ENCODE results near the gene ST8SIA5. TPM values are rescaled to one million over a fixed set of nuclear protein-coding genes. Genes with fewer than 3 reads are reported as not detected.

The ST8SIA5 gene
- total and polyA plus RNA-seq, 9 of the 15 experiments (the other 6 are each of a cell fraction or from before 2014, with no cell fraction given) = 0.03 to 0.33 (median 0.06) TPM; not detected in 5

DNA sequence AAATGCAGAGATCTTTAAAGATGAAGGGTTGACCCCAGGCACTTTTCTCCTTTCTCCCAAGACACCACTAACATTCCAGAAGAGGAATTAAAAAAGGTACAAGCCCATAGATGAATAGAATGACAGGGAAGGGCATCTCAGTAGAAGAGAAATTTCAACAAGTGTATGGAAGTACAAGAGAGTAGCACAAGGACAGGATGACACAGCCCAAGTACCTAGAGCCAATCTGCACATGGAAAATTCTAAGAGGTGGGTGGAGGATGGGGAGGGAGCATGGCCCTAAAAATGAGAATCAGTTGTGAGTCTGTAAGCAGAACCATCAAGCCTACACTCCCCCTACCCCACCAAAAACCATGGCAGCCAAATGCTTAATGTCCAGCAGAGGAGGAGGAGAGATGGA is 60.2 kb downstream of the ST8SIA5 start:
- FAIRE-seq (no peak), DNase-seq (ENCODE audit: extremely low read depth in 1 of 4, low spot score in 3 of 4) (no peak), ATAC-seq (no peak)
- Histone ChIP-seq H2AFZ (ENCODE audit: low read depth, low read length) (no peak overlapping the region), H3K9me3 (replicated peaks; ENCODE audit: control insufficient read depth, insufficient read depth, low read depth, low read length) (no peaks in the 10 kb centered on the region), H3K79me2 (ENCODE audit: control insufficient read depth, insufficient read depth, low read length) (no peaks in the 10 kb centered on the region), H3K4me3 (no peak overlapping the region), H3K9ac (ENCODE audit: insufficient read depth in 1 of 2, low read depth in 2 of 2, low read length in 2 of 2) (no peak overlapping the region), H4K20me1 (replicated peaks; ENCODE audit: control insufficient read depth, insufficient read depth, low read length) (no peaks in the 10 kb centered on the region), H3K27me3 (ENCODE audit: control insufficient read depth in 2 of 2, insufficient read depth in 2 of 2, low read length in 2 of 2) (peaks cover 0 to 4% of the 10 kb centered on the region in 2 experiments; a peak in 1 of 5 replicates), H3K36me3 (ENCODE audit: control insufficient read depth, insufficient read depth, low read length) (no peaks in the 10 kb centered on the region), H3K9me1 (ENCODE audit: control insufficient read depth, insufficient read depth, low read length) (no peaks in the 10 kb centered on the region), H3K4me2 (ENCODE audit: insufficient read depth, low read length) (no peak overlapping the region), H3K4me1 (replicated peaks in 1 of 2; ENCODE audit: control insufficient read depth in 2 of 2, insufficient read depth in 2 of 2, low read length in 2 of 2) (no peaks in the 10 kb centered on the region), H3K27ac (ENCODE audit: extremely low read depth, low read depth, low read length) (no peak overlapping the region)
- BruUV-seq (replicated peaks) = no TSS peak
- POLR2A ChIA-PET = no interaction called here
- no peak for TF ChIP-seq ZNF282 (CRISPR knock-in tag; IDR thresholded peaks at IDR 0.05)
- TF ChIP-seq JUN (IDR thresholded peaks at IDR 0.05; ENCODE audit: borderline replicate concordance, low read depth, low read length) = no peak
- TF ChIP-seq JUN (CRISPR knock-in tag; IDR thresholded peaks at IDR 0.05; ENCODE audit: borderline replicate concordance) = no peak
- TF ChIP-seq, protein P1, sequence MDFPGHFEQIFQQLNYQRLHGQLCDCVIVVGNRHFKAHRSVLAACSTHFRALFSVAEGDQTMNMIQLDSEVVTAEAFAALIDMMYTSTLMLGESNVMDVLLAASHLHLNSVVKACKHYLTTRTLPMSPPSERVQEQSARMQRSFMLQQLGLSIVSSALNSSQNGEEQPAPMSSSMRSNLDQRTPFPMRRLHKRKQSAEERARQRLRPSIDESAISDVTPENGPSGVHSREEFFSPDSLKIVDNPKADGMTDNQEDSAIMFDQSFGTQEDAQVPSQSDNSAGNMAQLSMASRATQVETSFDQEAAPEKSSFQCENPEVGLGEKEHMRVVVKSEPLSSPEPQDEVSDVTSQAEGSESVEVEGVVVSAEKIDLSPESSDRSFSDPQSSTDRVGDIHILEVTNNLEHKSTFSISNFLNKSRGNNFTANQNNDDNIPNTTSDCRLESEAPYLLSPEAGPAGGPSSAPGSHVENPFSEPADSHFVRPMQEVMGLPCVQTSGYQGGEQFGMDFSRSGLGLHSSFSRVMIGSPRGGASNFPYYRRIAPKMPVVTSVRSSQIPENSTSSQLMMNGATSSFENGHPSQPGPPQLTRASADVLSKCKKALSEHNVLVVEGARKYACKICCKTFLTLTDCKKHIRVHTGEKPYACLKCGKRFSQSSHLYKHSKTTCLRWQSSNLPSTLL (IDR thresholded peaks at IDR 0.05) = no peak
- TF ChIP-seq NONO (IDR thresholded peaks at IDR 0.05; ENCODE audit: low read depth in 2 of 2, low read length in 1 of 2) = no peak
- no peak for TF ChIP-seq CHD4 (IDR thresholded peaks at IDR 0.05; ENCODE audit: insufficient read depth, insufficient replicate concordance, low read depth, low read length, poor library complexity, severe bottlenecking)
- no peak for TF ChIP-seq ZNF717 (CRISPR knock-in tag; IDR thresholded peaks at IDR 0.05)
- TF ChIP-seq NCOA6 (IDR thresholded peaks at IDR 0.05) = no peak
- no peak for TF ChIP-seq HSF4 (CRISPR knock-in tag; IDR thresholded peaks at IDR 0.05; ENCODE audit: borderline replicate concordance)
- no peak for TF ChIP-seq IFI16 (CRISPR knock-in tag; IDR thresholded peaks at IDR 0.05)
- CTCF ChIA-PET (ENCODE audit: low intra/inter-chr PET ratio) = no interaction called here
- in situ Hi-C loops (cut with MboI) = no loop called here
- intact Hi-C loops (cut with micrococcal nuclease) = no loop called here
